RWPE2 (cell line): ENCODE results near the gene CHADL.

Experiments used
- ATAC-seq: fragments of 200-7000 bp; cut with Tn5 transposase; 3 replicates; pipeline ENCODE4 v1.9.1; 2021; ENCODE audit warnings: low read depth
- DNase-seq: peaks from one replicate; pipeline ENCODE4 v3.0.0-alpha.2; 2020; ENCODE audit warnings: low spot score
- H3K27ac ChIP-seq: fragments of 450-650 bp; 2 replicates; pipeline ENCODE4 v1.5.1; 2017; ENCODE audit warnings: mild to moderate bottlenecking; ENCODE audit not compliant: poor library complexity, severe bottlenecking
- H3K27me3 ChIP-seq: fragments of 250-450 bp; sonication (Bioruptor Pico); 2 replicates; pipeline ENCODE4 v1.5.1; 2021; ENCODE audit warnings: mild to moderate bottlenecking, moderate library complexity; ENCODE audit not compliant: insufficient read depth, poor library complexity, severe bottlenecking
- H3K36me3 ChIP-seq: fragments of 250-450 bp; sonication (Bioruptor Pico); 2 replicates; pipeline ENCODE4 v1.5.1; 2020; ENCODE audit warnings: low read depth, mild to moderate bottlenecking, moderate library complexity
- H3K4me1 ChIP-seq: fragments of 250-450 bp; sonication (Bioruptor Pico); 2 replicates; pipeline ENCODE4 v1.5.1; 2021; ENCODE audit warnings: mild to moderate bottlenecking, moderate library complexity; ENCODE audit not compliant: insufficient read depth, poor library complexity, severe bottlenecking
- H3K4me3 ChIP-seq: fragments of 250-450 bp; sonication (Bioruptor Pico); 2 replicates; pipeline ENCODE4 v1.5.1; 2021; ENCODE audit warnings: mild to moderate bottlenecking, moderate library complexity; ENCODE audit not compliant: severe bottlenecking
- H3K9me3 ChIP-seq: fragments of 250-450 bp; sonication (Bioruptor Pico); 2 replicates; pipeline ENCODE4 v1.5.1; 2021; ENCODE audit warnings: mild to moderate bottlenecking, moderate library complexity; ENCODE audit not compliant: severe bottlenecking
- TF ChIP-seq, protein P1 (sequence below): fragments of 450-650 bp; IDR thresholded peaks from one replicate; pipeline ENCODE4 v1.5.1; 2017; ENCODE audit warnings: mild to moderate bottlenecking, moderate library complexity; ENCODE audit not compliant: poor library complexity, severe bottlenecking

Gene CHADL

GRCh38 chr22:41231369-41231768 lies 9.4 kb downstream of the CHADL start:
- Histone ChIP-seq H3K27me3 (no peaks in the 10 kb centered on the region), H3K9me3 (no peaks in the 10 kb centered on the region), H3K4me3 (no peak overlapping the region), H3K36me3 (peaks cover 20% of the 10 kb centered on the region), H3K4me1 (no peaks in the 10 kb centered on the region), H3K27ac (no peak overlapping the region)
- TF ChIP-seq, protein P1, sequence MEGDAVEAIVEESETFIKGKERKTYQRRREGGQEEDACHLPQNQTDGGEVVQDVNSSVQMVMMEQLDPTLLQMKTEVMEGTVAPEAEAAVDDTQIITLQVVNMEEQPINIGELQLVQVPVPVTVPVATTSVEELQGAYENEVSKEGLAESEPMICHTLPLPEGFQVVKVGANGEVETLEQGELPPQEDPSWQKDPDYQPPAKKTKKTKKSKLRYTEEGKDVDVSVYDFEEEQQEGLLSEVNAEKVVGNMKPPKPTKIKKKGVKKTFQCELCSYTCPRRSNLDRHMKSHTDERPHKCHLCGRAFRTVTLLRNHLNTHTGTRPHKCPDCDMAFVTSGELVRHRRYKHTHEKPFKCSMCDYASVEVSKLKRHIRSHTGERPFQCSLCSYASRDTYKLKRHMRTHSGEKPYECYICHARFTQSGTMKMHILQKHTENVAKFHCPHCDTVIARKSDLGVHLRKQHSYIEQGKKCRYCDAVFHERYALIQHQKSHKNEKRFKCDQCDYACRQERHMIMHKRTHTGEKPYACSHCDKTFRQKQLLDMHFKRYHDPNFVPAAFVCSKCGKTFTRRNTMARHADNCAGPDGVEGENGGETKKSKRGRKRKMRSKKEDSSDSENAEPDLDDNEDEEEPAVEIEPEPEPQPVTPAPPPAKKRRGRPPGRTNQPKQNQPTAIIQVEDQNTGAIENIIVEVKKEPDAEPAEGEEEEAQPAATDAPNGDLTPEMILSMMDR, result no peak
- ATAC-seq (no peak), DNase-seq (no peak)

GRCh38 chr22:41230401-41230785 lies 10.3 kb downstream of the CHADL start:
- Histone ChIP-seq H3K36me3 (peaks cover 28% of the 10 kb centered on the region), H3K4me1 (no peaks in the 10 kb centered on the region), H3K4me3 (no peak overlapping the region), H3K27ac (no peak overlapping the region), H3K9me3 (no peaks in the 10 kb centered on the region), H3K27me3 (no peaks in the 10 kb centered on the region)
- TF ChIP-seq, protein P1, result no peak
- ATAC-seq, result no peak
- DNase-seq, result no peak

- Histone ChIP-seq H3K27me3 (no peaks in the 10 kb centered on the region), H3K4me3 (no peak overlapping the region), H3K27ac (no peak overlapping the region), H3K9me3 (no peaks in the 10 kb centered on the region), H3K36me3 (peaks cover 28% of the 10 kb centered on the region), H3K4me1 (no peaks in the 10 kb centered on the region)
- DNase-seq, result no peak
- TF ChIP-seq, protein P1, result no peak
- ATAC-seq, result no peak
Observed at GRCh38 chr22:41229730-41230400, 10.9 kb downstream of the CHADL start.

DNA sequence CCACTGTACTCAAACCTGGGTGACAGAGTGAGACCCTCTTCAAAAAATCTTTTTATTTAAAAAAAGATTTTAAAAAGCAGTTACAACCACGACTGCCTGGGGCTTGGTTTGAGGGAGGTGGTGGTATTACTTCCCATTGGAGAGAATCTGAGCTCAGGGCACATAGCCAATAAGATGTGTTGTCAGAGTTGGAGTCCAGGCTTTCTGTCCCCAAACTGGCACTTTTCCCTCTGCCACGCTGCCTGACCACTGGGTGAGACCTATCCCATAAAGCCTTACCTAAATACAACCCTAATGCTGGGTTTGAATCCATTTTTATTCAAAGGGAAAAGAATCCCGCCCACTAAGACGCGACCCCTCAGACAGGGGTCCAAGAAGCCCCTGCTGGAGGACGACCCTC lies 11.5 kb downstream of the CHADL start:
- no peak overlapping the region for H3K4me3 ChIP-seq
- H3K36me3 ChIP-seq, result peaks cover 28% of the 10 kb centered on the region
- H3K27ac ChIP-seq, result no peak overlapping the region
- ATAC-seq (no peak), DNase-seq (no peak)
- TF ChIP-seq, protein P1, result no peak
- no peaks in the 10 kb centered on the region for H3K9me3 ChIP-seq
- no peaks in the 10 kb centered on the region for H3K4me1 ChIP-seq
- H3K27me3 ChIP-seq, result no peaks in the 10 kb centered on the region

- Histone ChIP-seq H3K27ac (no peak overlapping the region), H3K36me3 (peaks cover 38% of the 10 kb centered on the region), H3K27me3 (no peaks in the 10 kb centered on the region), H3K4me3 (no peak overlapping the region), H3K9me3 (no peaks in the 10 kb centered on the region), H3K4me1 (no peaks in the 10 kb centered on the region)
- DNase-seq (no peak), ATAC-seq (no peak)
- TF ChIP-seq, protein P1, result no peak
Observed at GRCh38 chr22:41226723-41227655, 13.7 kb downstream of the CHADL start.
